Progenitor cell of endocrine pancreas (in vitro differentiated cells): ENCODE results near the gene ILDR2. TPM values are rescaled to one million over a fixed set of nuclear protein-coding genes. Genes with fewer than 3 reads are reported as not detected.

Experiments
- DNase-seq: peaks from one replicate; pipeline ENCODE4 v3.0.0; 2021; ENCODE audit warnings: low spot score; ENCODE audit not compliant: unreplicated experiment
- H3K27ac Mint-ChIP-seq: 2 replicates; pipeline ENCODE4 v1.8.0; 2021; ENCODE audit warnings: mild to moderate bottlenecking, moderate library complexity, mixed read lengths
- H3K27me3 Mint-ChIP-seq: 2 replicates; pipeline ENCODE4 v1.8.0; 2021; ENCODE audit warnings: mixed read lengths
- H3K36me3 Mint-ChIP-seq: 2 replicates; pipeline ENCODE4 v1.8.0; 2022; ENCODE audit warnings: mixed read lengths; ENCODE audit not compliant: insufficient read depth
- H3K4me1 Mint-ChIP-seq: 2 replicates; pipeline ENCODE4 v1.8.0; 2021; ENCODE audit warnings: low read depth, mixed read lengths
- H3K4me3 Mint-ChIP-seq: 2 replicates; pipeline ENCODE4 v1.8.0; 2021; ENCODE audit warnings: low read depth, mild to moderate bottlenecking, moderate library complexity, mixed read lengths
- H3K9me3 Mint-ChIP-seq: 2 replicates; pipeline ENCODE4 v1.8.0; 2021; ENCODE audit warnings: low read depth, mixed read lengths
- CTCF ChIP-seq: fragments of 200-600 bp; sonication (generic); IDR thresholded peaks from one replicate; pipeline ENCODE4 v1.5.0; 2021; ENCODE audit warnings: antibody characterized with exemption, mild to moderate bottlenecking; ENCODE audit not compliant: unreplicated experiment
- total RNA-seq: library from RNA; stranded (reverse); gene quantifications from 2 replicates; pipeline ENCODE4 v1.2.1, GENCODE V29; 2021

Gene ILDR2
- total RNA-seq, 1 donor from 2014 or later = 1.4 TPM

GRCh38 chr1:166937329-166937728 lies 38.0 kb downstream of the ILDR2 start:
- Mint-ChIP-seq H3K27ac (no peak overlapping the region), H3K36me3 (no peaks in the 10 kb centered on the region), H3K27me3 (peaks cover 36% of the 10 kb centered on the region), H3K4me3 (no peak overlapping the region), H3K4me1 (no peaks in the 10 kb centered on the region), H3K9me3 (no peaks in the 10 kb centered on the region)
- no peak for DNase-seq
- no peak for TF ChIP-seq CTCF

- TF ChIP-seq CTCF = no peak
- no peaks in the 10 kb centered on the region for H3K36me3 Mint-ChIP-seq
- DNase-seq = no peak
- no peaks in the 10 kb centered on the region for H3K4me1 Mint-ChIP-seq
- peaks cover 43% of the 10 kb centered on the region for H3K27me3 Mint-ChIP-seq
- no peaks in the 10 kb centered on the region for H3K9me3 Mint-ChIP-seq
- H3K4me3 Mint-ChIP-seq = no peak overlapping the region
- no peak overlapping the region for H3K27ac Mint-ChIP-seq
Observed at GRCh38 chr1:166933633-166934032, 41.7 kb downstream of the ILDR2 start.

- Mint-ChIP-seq H3K27ac (no peak overlapping the region), H3K36me3 (no peaks in the 10 kb centered on the region), H3K4me3 (no peak overlapping the region), H3K9me3 (no peaks in the 10 kb centered on the region), H3K4me1 (no peaks in the 10 kb centered on the region), H3K27me3 (peaks cover 43% of the 10 kb centered on the region)
- no peak for DNase-seq
- TF ChIP-seq CTCF = no peak
Observed at GRCh38 chr1:166933140-166933539, 42.2 kb downstream of the ILDR2 start.

- no peak for DNase-seq
- no peaks in the 10 kb centered on the region for H3K9me3 Mint-ChIP-seq
- TF ChIP-seq CTCF = no peak
- H3K36me3 Mint-ChIP-seq = no peaks in the 10 kb centered on the region
- H3K4me1 Mint-ChIP-seq = peaks cover 2% of the 10 kb centered on the region
- no peak overlapping the region for H3K4me3 Mint-ChIP-seq
- H3K27ac Mint-ChIP-seq = no peak overlapping the region
- peaks cover 45% of the 10 kb centered on the region for H3K27me3 Mint-ChIP-seq
Observed at GRCh38 chr1:166929911-166930310, 45.4 kb downstream of the ILDR2 start.

GRCh38 chr1:166927701-166928100 lies 47.6 kb downstream of the ILDR2 start:
- DNase-seq = no peak
- Mint-ChIP-seq H3K27me3 (peaks cover 32% of the 10 kb centered on the region), H3K36me3 (no peaks in the 10 kb centered on the region), H3K9me3 (no peaks in the 10 kb centered on the region), H3K27ac (no peak overlapping the region), H3K4me3 (no peak overlapping the region), H3K4me1 (peaks cover 2% of the 10 kb centered on the region)
- TF ChIP-seq CTCF = no peak
